NOMO-1 (cell line): ENCODE measurements around the gene PTRH1.

ENCODE experiments used
- DNase-seq, 2 experiments: peaks; one replicate each; lab custom pipeline; 2025; ENCODE audit not compliant: unreplicated experiment in 2 of 2; lab: John Stamatoyannopoulos, UW

The PTRH1 gene

DNA sequence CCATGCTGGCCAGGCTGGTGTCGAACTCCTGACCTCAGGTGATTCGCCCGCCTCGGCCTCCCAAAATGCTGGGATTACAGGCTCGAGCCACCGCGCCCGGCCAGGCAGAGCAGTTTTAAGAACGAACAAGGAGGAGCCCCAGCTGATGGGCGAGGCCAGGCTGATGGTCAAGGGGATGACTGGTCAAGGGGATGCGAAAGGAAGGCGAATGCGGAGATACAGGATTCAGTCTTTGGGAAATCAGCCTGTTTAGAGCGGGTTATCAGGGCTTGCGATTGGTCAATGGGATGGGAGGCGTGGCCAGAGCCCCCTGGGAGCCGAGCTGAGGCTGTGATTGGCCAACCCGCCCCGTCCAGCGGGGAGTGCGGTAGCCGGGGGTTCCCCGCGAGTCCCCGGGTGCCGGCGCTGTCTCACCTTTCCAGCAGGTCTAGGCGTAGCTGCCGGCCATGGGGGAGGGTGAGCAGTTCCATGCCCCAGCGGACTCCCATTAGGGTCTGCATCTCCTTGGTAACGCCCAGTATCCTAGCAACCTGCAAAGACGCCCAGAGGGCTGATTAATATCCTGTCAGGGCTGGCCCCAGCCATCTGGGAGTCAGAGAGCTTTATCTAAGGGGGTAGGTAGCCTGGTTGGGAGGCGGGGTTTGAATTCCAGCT, 27.1 kb upstream of the PTRH1 start:
- no peak for DNase-seq

DNA sequence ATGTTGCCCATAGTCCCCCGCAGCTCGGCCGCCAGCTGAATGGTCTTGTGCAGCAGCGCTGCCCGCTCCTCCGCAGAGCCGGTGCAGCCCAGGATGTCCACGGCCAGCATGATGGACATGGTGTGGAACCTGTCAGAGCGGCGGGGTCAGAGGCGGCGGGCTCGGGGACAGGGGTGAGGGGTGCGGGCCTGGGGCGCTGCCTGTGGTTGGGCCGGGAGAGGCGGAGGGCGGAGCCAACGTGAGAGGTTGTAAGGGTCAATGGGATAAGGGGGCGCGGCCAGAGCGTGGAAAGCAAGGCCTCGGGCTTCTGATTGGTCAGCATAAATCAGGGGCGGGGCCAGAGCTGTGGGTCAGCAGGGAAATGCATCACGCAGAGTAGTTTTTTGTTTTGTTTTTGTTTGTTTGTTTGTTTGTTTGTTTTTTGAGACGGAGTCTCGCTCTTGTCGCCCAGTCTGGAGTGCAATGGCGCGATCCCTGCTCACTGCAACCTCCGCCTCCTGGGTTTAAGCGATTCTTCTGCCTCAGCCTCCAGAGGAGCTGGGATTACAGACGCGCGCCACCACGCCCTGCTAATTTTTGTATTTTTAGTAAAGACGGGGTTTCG, 26.5 kb upstream of the PTRH1 start:
- no peak for DNase-seq

DNA sequence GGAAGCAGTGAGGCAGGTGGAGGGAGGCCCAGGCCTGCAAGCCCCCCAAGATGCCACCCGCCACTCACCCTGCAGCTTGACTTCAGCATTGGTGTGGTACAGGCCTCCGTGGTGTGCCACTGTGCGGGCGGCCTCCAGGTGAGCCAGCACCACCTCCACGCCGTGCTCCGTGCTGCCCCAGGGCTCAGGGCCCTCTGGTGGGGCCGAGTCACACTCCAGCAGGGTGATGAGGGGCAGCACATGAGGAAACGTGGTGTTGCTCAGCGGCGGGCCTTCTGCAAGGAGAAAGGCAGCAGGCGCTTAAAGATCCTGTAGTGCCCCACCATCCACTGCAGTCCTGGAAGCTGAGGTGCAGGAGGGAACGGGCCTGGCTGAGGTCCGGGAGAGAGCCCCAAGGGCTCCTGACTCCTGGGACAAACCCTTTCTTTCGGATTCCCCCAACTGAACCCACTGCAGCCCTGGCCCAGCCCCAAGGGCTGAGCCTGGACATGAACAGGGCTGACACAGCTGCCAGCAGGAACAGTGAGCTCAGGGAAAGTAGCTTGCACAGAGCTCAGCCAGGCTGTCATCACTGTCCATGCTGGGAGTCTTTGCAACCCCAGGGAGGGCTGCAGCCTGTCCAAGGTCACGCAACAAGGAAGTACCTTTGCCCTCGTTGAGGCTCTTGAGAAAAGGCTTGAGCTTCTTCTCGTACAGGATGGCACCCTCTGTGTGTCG, 24.3 kb upstream of the PTRH1 start:
- no peak for DNase-seq

GRCh38 chr9:127738666-127739065, 23.2 kb upstream of the PTRH1 start:
- DNase-seq = no peak

DNA sequence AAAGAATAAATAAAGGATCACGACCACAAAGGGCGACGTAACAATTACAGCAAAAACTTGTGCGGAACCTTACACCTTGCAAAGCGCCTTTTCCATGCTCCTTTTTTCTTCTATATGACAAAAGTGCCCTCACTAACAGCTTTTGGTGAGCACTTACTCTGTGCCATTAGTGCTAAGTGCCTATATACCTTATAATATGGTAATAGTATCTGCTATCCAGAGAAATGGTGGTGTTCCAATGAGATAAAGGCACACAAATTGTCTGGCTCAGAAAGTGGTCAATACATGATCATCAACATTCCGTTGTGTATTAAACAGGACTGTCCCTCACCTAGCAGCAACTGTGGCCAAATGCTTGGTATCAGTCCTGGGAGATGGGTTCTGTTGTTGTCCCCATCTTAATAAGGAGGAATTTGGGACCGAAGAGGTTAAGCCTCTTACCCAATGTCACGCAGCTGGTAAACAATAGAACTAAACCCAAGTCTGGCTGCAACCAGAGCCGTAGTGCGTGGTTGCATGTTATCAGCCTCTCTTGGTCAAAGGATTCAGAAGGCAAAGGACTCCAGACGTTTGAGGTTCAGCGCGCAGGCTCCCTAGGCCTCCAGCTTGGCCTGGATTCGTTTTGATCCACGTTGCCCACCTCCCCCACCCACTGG, 20.2 kb upstream of the PTRH1 start:
- no peak for DNase-seq

GRCh38 chr9:127734747-127735529, 19.5 kb upstream of the PTRH1 start, which contains the start of gene TOR2A:
Gene TOR2A (minus strand): TSS chr9:127735294. CDS start chr9:127735270, 24 bp downstream.
- DNase-seq = peak; percentile 98

DNA sequence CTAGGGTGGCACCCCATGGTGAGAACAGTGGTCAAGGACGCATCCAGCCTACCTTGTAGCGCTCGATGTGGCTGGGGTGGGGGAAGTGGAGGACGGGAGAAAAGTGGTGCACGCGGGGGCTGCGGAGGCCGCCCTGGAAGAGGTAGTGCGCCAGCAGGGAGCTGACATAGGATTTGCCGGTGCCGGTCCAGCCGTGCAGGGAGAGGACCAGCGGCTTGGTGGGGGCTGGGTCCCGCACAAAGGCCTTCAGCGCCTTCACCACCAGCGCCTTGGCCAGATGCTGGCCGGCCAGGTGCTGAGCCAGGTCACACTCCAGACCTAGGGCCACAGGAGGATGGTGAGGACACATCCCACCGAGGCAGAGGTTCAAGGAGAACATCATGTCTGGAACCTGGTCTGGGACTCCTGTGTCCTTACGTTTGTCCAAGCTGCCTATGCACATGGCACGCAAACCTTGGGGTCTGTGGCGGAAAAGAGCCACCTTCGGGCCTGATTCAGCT, 18.8 kb upstream of the PTRH1 start:
- no peak for DNase-seq

- peak; percentile 11 to 60 for DNase-seq
Measured at GRCh38 chr9:127733614-127734013, 18.2 kb upstream of the PTRH1 start.

GRCh38 chr9:127732444-127732843, 17.0 kb upstream of the PTRH1 start:
- DNase-seq = no peak

DNA sequence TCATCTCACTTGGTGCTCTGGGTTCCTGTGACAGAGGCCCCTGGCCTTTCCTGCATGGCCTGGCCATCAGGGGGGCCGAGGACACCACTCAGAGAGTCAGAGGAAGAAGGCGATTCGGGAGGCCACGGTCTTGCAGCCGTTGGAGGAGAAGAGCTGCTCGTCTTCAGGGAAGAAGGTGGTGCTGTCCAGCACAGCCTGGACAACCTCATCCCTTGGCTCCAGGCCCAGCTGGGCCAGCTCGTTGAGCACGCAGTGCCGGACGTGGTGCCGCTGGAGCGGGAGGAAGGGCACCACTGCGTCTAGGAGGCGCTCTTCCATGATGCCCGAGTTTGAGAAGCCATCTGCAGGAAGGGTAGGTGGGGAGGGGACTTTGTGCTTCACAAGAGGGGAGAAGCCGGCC, 16.5 kb upstream of the PTRH1 start:
- DNase-seq = no peak

- DNase-seq = no peak
Measured at GRCh38 chr9:127730799-127731410, 15.4 kb upstream of the PTRH1 start.

- no peak for DNase-seq
Measured at GRCh38 chr9:127730262-127730661, 14.8 kb upstream of the PTRH1 start.

DNA sequence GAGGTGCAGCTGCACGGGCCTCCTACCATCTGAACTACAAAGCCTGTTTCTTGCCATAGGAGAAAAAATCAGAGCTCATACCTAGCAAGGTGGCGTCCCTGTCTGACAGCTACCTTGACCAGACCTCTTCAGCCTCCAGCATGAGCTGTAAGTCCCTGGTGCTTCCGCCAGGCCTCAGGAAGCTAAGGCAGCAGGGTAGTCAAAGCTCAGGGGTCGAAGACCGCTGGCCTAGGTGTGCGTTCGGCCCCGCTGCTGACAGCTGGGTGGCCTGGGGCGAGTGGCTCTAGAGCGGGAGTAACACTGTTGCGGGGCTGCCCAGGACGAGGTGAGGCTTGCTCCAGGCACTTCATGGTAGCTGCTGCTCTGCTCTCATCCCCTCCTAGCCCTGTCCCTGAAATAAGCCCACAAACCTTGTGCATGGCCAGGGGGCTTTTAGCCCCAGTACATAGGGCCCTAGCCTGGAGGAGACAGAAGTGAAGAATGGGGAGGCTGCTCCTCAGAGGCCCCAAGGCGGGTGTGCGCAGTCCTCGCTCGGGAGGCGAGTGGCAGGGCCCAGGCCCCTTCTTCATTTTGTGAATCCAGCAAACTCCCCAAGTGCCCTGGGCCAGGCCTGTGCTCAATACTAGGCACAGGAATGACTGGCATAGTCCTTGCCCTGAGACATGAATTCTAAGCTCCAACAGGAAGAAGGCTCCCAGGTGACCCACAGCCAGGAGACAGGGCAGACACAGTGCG, 14.2 kb upstream of the PTRH1 start:
- DNase-seq = no peak

- no peak for DNase-seq
Measured at GRCh38 chr9:127728808-127729207, 13.3 kb upstream of the PTRH1 start.

DNA sequence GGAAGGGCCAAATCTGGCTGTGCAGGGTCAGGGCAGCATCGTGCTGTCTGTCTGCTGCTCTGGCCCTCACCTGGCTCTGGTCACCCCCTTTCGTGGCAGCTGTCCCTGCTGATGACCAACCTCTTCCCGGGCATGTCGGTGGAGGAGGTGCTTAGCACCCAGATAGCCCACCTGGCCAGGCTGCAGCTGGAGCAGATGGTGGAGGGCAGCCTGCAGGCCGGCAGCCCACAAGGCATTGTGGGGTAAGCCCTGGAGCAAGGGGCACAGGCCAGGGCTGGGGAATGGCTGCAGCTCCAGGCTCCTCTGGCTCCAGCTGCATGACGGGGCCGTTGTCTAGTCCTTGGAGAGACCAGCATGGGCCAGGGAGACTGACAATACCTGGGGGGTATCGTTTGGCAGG, 11.4 kb upstream of the PTRH1 start:
- DNase-seq = no peak

DNA sequence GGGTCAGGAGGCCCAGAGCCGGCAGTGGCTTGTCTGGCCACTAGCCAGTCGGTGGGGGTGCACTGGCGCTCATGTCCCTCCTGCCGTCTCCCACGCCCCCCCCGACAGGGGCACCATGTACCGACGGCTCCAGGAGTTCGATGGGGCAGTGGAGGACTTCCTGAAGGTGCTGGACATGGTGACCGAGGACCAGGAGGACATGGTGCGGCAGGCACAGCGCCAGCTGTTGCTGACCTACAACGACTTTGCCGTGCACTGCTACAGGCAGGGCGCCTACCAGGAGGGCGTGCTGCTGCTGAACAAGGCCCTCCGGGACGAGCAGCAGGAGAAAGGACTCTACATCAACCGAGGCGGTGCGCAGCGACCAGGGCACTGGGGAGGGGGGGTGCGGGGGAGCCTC, 8.5 kb upstream of the PTRH1 start:
- no peak for DNase-seq

DNA sequence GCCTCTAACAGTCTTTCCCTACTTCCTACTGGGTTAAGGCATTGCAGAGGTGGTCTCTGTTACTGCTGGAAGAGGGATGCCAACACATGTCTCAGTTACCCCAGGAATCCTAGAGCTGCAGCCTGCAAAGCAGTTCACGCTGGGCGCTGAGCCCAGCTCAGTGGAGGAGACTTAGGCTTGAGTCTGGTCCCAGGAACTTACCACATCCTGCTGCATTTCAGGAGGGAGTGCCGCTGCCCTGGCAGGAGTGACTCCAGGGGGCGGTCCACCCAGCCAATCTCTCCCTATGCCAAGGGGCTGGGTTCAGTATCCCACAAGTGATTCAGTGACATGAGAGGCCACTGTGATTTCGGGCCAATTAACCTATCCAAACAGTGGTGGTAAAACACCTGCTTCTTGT, 8.0 kb upstream of the PTRH1 start:
- DNase-seq = no peak

DNA sequence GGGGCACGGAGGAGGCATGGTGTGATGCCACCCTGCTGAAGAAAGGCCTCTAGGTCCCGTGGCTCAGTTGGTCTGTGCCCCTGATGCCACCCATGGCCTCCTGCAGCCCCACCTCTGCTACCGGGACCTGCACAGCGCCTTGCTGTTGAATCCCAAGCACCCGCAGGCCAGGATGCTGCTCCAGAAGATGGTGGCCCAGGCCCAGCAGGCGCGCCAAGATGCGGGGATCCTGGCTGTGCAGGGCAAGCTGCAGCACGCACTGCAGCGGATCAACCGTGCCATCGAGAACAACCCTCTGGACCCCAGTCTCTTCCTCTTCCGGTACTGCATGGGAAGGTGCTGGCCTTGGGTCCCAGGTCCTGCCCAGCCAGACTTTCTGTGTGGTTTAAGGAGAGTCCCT, 7.5 kb upstream of the PTRH1 start:
- no peak for DNase-seq

DNA sequence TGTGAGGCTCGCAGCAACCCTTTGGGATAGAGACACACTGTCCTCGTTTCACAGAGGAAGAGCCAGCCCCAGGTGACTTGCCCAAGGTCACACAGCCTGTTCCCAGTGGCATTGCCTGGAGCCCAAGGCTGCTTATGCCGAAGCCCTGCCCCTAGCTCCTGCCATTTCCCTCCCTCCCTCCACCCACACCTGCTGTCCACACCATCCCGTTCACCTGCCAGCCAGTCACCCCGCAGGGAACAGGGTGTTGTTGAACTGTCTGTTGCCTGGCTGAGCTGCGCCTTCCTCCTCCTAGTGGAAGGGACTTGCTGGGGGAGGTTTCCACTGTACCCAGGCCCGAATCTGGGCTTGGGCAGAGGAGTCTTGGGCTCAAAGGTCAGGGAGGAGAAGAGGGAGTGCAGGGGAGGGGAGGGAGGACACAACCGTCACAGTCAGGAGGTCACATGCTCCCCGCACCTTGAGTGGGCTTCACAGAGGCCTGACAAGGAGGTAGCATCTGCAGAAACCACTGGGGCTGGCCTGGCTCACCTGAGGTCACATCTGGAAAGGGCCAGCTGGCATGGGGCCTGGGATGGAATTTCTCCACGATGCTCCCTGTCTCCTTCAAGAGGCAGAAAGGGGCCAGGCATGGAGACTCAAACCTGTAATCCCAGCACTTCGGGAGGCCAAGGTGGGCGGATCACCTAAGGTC, 6.7 kb upstream of the PTRH1 start:
- no peak for DNase-seq
